ENCODE measurements around the gene RIN3. TPM values are rescaled to one million over a fixed set of nuclear protein-coding genes. Genes with fewer than 3 reads are reported as not detected.
A peak's percentile ranks its signal among the peaks of the same experiment; 100 is the strongest.

Gene RIN3
- total RNA-seq, 1 donor from 2014 or later, result 0.22 TPM

DNA sequence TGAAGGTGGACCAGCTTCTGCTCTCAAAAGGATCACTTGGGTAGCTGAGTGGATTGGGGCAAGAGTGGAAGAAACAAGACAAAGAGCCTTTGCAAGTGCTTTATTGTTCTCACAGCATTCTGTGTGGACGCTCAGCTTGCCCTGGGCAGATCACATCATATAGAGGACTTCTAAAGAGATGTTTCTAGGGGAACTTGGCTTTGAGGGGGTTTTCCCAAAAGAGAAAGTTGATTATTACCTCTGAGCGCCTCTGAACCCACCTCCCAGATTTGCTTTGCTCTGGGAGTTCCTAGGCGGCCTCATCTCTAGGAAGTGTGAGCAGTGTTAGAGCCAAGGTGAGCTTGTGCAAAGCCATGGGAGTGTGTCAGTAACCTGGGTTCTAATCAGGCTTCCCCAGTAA is 81.7 kb downstream of the RIN3 start:
- Histone ChIP-seq H3K36me3 (no peaks in the 10 kb centered on the region), H4K20me1 (ENCODE audit: low read depth) (no peaks in the 10 kb centered on the region), H3K27ac (no peak overlapping the region), H3K9me3 (ENCODE audit: low read depth) (no peaks in the 10 kb centered on the region), H3K79me2 (ENCODE audit: low read depth) (no peaks in the 10 kb centered on the region), H3K9ac (no peak overlapping the region), H3K4me3 (no peak overlapping the region), H3F3A (ENCODE audit: low read depth) (no peaks in the 10 kb centered on the region), H2AFZ (replicated peaks) (no peak overlapping the region), H3K4me1 (no peaks in the 10 kb centered on the region), H3K4me2 (no peak overlapping the region), H3K27me3 (no peaks in the 10 kb centered on the region)
- Mint-ChIP-seq H3K27ac (no peak overlapping the region), H3K27me3 (ENCODE audit: insufficient read depth, low read depth) (peaks cover 6% of the 10 kb centered on the region), H3K4me3 (no peak overlapping the region), H3K4me1 (peaks cover 2% of the 10 kb centered on the region), H3K36me3 (no peaks in the 10 kb centered on the region), H3K9me3 (peaks cover 10% of the 10 kb centered on the region)
- TF ChIP-seq EZH2phosphoT487 (IDR thresholded peaks at IDR 0.05) (no peak), EZH2 (IDR thresholded peaks at IDR 0.05) (no peak)
- TF ChIP-seq, protein P1, sequence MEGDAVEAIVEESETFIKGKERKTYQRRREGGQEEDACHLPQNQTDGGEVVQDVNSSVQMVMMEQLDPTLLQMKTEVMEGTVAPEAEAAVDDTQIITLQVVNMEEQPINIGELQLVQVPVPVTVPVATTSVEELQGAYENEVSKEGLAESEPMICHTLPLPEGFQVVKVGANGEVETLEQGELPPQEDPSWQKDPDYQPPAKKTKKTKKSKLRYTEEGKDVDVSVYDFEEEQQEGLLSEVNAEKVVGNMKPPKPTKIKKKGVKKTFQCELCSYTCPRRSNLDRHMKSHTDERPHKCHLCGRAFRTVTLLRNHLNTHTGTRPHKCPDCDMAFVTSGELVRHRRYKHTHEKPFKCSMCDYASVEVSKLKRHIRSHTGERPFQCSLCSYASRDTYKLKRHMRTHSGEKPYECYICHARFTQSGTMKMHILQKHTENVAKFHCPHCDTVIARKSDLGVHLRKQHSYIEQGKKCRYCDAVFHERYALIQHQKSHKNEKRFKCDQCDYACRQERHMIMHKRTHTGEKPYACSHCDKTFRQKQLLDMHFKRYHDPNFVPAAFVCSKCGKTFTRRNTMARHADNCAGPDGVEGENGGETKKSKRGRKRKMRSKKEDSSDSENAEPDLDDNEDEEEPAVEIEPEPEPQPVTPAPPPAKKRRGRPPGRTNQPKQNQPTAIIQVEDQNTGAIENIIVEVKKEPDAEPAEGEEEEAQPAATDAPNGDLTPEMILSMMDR (IDR thresholded peaks at IDR 0.05), result no peak
- DNase-seq (ENCODE audit: low spot score), result no peak

DNA sequence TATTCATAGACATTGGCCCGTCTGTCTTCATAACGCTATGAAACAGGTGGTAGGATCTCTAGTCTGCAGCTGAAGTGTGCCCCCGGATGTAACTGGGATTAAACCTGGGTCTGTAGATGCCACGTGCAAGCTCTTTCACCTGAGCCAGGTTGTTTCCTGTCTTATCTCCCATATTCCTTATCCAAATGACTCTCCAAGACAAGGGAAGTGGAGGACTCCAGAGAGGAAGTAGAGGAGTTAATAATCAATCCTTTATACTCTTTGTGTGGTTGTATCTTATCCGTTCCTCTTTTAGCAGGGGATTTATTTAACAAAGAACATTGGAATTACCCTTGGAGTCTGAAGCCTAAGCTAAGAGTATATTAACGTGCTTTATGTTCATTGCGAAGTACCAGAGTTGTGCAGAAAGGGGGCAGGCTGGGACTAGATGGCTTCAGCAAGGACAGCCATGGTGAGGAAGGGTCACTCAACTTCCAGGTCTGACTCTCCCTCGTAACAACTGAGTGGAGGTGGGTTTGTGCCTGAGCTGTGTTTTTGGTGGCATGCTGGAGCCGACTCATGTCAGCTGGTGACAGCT is 82.8 kb downstream of the RIN3 start:
- TF ChIP-seq, protein P1 (IDR thresholded peaks at IDR 0.05), result peak; percentile 54
- TF ChIP-seq EZH2phosphoT487 (IDR thresholded peaks at IDR 0.05), result no peak
- H3K4me2 ChIP-seq, result no peak overlapping the region
- H3K9me3 ChIP-seq (ENCODE audit: low read depth), result no peaks in the 10 kb centered on the region
- H3K4me3 Mint-ChIP-seq, result no peak overlapping the region
- H3K27ac Mint-ChIP-seq, result no peak overlapping the region
- H2AFZ ChIP-seq (replicated peaks), result no peak overlapping the region
- H3K27me3 ChIP-seq, result no peaks in the 10 kb centered on the region
- no peaks in the 10 kb centered on the region for H3K36me3 Mint-ChIP-seq
- no peaks in the 10 kb centered on the region for H3K79me2 ChIP-seq (ENCODE audit: low read depth)
- no peaks in the 10 kb centered on the region for H3K4me1 ChIP-seq
- H3K9me3 Mint-ChIP-seq, result peaks cover 7% of the 10 kb centered on the region
- peaks cover 7% of the 10 kb centered on the region for H3K27me3 Mint-ChIP-seq (ENCODE audit: insufficient read depth, low read depth)
- H3F3A ChIP-seq (ENCODE audit: low read depth), result no peaks in the 10 kb centered on the region
- DNase-seq (ENCODE audit: low spot score), result peak; percentile 41
- peaks cover 2% of the 10 kb centered on the region for H3K4me1 Mint-ChIP-seq
- H3K36me3 ChIP-seq, result no peaks in the 10 kb centered on the region
- H3K4me3 ChIP-seq, result no peak overlapping the region
- H3K9ac ChIP-seq, result no peak overlapping the region
- no peaks in the 10 kb centered on the region for H4K20me1 ChIP-seq (ENCODE audit: low read depth)
- H3K27ac ChIP-seq, result no peak overlapping the region

DNA sequence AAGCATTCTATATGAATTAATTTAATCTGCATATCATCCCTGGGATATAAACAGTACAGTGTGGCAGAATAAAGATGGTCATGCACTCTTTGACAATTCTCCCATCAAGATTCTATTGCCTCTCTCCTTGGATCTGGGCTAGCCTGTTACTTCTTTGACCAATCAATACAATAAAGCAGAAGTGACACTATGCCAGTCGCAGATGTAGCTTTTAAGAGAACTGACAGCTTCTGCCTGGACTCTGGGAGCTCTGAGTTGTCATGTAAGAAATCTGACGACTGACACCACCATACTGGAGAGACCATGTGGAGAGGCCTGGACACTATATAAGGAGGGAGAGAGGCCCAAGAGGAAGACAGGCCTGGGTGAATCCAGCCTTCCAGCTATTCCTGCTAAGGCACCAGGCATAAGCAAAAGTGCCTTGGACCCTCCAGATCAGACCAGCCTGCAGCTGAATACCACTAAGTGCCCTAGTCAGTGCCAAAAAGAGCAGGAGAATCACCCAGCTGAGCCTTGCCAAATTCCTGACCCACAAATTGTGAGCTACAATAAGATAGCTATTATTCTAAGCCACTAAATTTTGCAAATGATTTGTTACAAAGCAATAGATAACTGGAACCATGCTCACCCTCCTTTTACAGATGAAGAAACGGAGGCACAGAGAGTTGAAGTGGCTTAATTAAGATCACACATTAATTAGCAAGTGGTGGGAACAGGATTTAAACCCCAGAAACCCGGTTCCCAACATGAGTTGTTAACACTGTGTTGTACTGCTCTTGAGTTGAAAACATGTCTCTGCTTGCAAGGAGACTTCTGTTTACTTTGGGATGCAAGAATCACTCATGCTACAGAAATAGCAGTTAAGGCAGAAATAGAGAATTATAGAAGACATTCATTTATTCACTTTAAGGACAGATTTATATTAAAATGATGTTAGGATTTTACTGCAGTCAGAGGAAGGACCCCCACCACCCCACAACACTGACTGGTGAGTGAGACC is 84.6 kb downstream of the RIN3 start:
- no peaks in the 10 kb centered on the region for H3K36me3 Mint-ChIP-seq
- TF ChIP-seq, protein P1 (IDR thresholded peaks at IDR 0.05), result no peak
- TF ChIP-seq EZH2 (IDR thresholded peaks at IDR 0.05) (no peak), EZH2phosphoT487 (IDR thresholded peaks at IDR 0.05) (no peak)
- H3K79me2 ChIP-seq (ENCODE audit: low read depth), result no peaks in the 10 kb centered on the region
- H3K4me3 Mint-ChIP-seq, result no peak overlapping the region
- H3K4me2 ChIP-seq, result no peak overlapping the region
- H4K20me1 ChIP-seq (ENCODE audit: low read depth), result no peaks in the 10 kb centered on the region
- H3K27ac Mint-ChIP-seq, result no peak overlapping the region
- no peaks in the 10 kb centered on the region for H3K36me3 ChIP-seq
- H3K4me1 ChIP-seq, result peaks cover under 1% of the 10 kb centered on the region
- H3F3A ChIP-seq (ENCODE audit: low read depth), result no peaks in the 10 kb centered on the region
- H3K9ac ChIP-seq, result no peak overlapping the region
- no peak overlapping the region for H3K27ac ChIP-seq
- peaks cover 7% of the 10 kb centered on the region for H3K27me3 Mint-ChIP-seq (ENCODE audit: insufficient read depth, low read depth)
- peaks cover 2% of the 10 kb centered on the region for H3K9me3 Mint-ChIP-seq
- H3K4me1 Mint-ChIP-seq, result peaks cover 5% of the 10 kb centered on the region
- no peak overlapping the region for H3K4me3 ChIP-seq
- H3K27me3 ChIP-seq, result no peaks in the 10 kb centered on the region
- H2AFZ ChIP-seq (replicated peaks), result no peak overlapping the region
- no peak for DNase-seq (ENCODE audit: low spot score)
- H3K9me3 ChIP-seq (ENCODE audit: low read depth), result no peaks in the 10 kb centered on the region

Data from neural progenitor cell (in vitro differentiated cells).